WTC11 (cell line): Measurements from ENCODE around the gene SLC26A8. TPM values are rescaled to one million over a fixed set of nuclear protein-coding genes. Genes with fewer than 3 reads are reported as not detected.
A peak's percentile ranks its signal among the peaks of the same experiment; 100 is the strongest.
"Not testable (repeated sequence)": the region's sequence is repeated elsewhere in the genome, so short reads cannot be mapped to it uniquely, and the experiment has no call there.

ENCODE experiments used
- ATAC-seq: fragments of 200-7000 bp; cut with Tn5 transposase; 2 replicates; pipeline ENCODE4 v1.10.0; 2021; ENCODE audit warnings: mild to moderate bottlenecking, moderate library complexity
- CTCF ChIA-PET: fragments of 300-600 bp; sonication (Branson Sonifier 250); formaldehyde crosslinking; loops from one replicate; lab custom pipeline; 2021; ENCODE audit warnings: antibody characterized with exemption; lab: Charles Lee
- POLR2A ChIA-PET: fragments of 350-600 bp; sonication (Branson Sonifier 250); formaldehyde crosslinking; loops from one replicate; lab custom pipeline; 2021; ENCODE audit warnings: antibody characterized with exemption; lab: Charles Lee
- DNase-seq: peaks from one replicate; pipeline ENCODE4 v3.0.0; 2021; ENCODE audit warnings: low spot score
- H3K27ac Mint-ChIP-seq: 2 replicates; pipeline ENCODE4 v1.8.0; 2021; ENCODE audit warnings: mixed read lengths
- H3K27me3 Mint-ChIP-seq: 2 replicates; pipeline ENCODE4 v1.8.0; 2021; ENCODE audit warnings: low read depth, mild to moderate bottlenecking, moderate library complexity, mixed read lengths
- H3K36me3 Mint-ChIP-seq: 2 replicates; pipeline ENCODE4 v1.8.0; 2021; ENCODE audit warnings: mixed read lengths
- H3K4me1 Mint-ChIP-seq: 2 replicates; pipeline ENCODE4 v1.8.0; 2022; ENCODE audit warnings: mixed read lengths
- H3K4me3 Mint-ChIP-seq: 2 replicates; pipeline ENCODE4 v1.8.0; 2021; ENCODE audit warnings: mild to moderate bottlenecking, moderate library complexity, mixed read lengths
- H3K9me3 Mint-ChIP-seq: 2 replicates; pipeline ENCODE4 v1.8.0; 2021; ENCODE audit warnings: mixed read lengths
- CDX4 ChIP-seq: fragments of 250-450 bp; sonication (Bioruptor Pico); IDR thresholded peaks from 2 replicates; pipeline ENCODE4 v1.9.0; 2021; ENCODE audit warnings: moderate library complexity, mild to moderate bottlenecking, inconsistent platforms, borderline replicate concordance
- CTCF ChIP-seq: fragments of 200-600 bp; IDR thresholded peaks from 2 replicates; pipeline ENCODE4 v1.8.0; 2022; ENCODE audit warnings: antibody characterized with exemption
- FOXJ3 ChIP-seq: sonication (generic); formaldehyde crosslinking; IDR thresholded peaks from 2 replicates; pipeline ENCODE4 v1.9.0; 2021; ENCODE audit warnings: missing genetic modification reagents, mild to moderate bottlenecking, borderline replicate concordance
- MLX ChIP-seq: sonication (generic); formaldehyde crosslinking; IDR thresholded peaks from 2 replicates; pipeline ENCODE4 v1.8.1; 2023; ENCODE audit warnings: mild to moderate bottlenecking, missing genetic modification reagents, moderate library complexity
- NFYB ChIP-seq: sonication (generic); formaldehyde crosslinking; conservative IDR thresholded peaks from 2 replicates; pipeline ENCODE4 v1.8.0; 2022; ENCODE audit warnings: low read depth, missing genetic modification reagents
- NR1H2 ChIP-seq: sonication (generic); formaldehyde crosslinking; IDR thresholded peaks from 2 replicates; pipeline ENCODE4 v1.9.0; 2021; ENCODE audit warnings: mild to moderate bottlenecking, moderate library complexity, missing genetic modification reagents
- PREB ChIP-seq: sonication (generic); formaldehyde crosslinking; IDR thresholded peaks from 2 replicates; pipeline ENCODE4 v1.8.1; 2022; ENCODE audit warnings: mild to moderate bottlenecking, missing genetic modification reagents, moderate library complexity, borderline replicate concordance
- TEAD4 ChIP-seq: sonication (generic); formaldehyde crosslinking; IDR thresholded peaks from 2 replicates; pipeline ENCODE4 v1.8.0; 2022; ENCODE audit warnings: mild to moderate bottlenecking, missing genetic modification reagents
- ZMAT4 ChIP-seq: fragments of 250-450 bp; sonication (Bioruptor Pico); IDR thresholded peaks from 2 replicates; pipeline ENCODE4 v1.9.0; 2021; ENCODE audit warnings: mild to moderate bottlenecking
- ZNF512 ChIP-seq: sonication (generic); formaldehyde crosslinking; IDR thresholded peaks from 2 replicates; pipeline ENCODE4 v1.8.1; 2022; ENCODE audit warnings: missing genetic modification reagents, borderline replicate concordance
- total RNA-seq: library from RNA; stranded (reverse); gene quantifications from 3 replicates; pipeline ENCODE4 v1.2.3, GENCODE V29; 2021

Gene SLC26A8
- total RNA-seq, 1 experiment from 2014 or later: 0.50 TPM

- no peaks in the 10 kb centered on the region for H3K27me3 Mint-ChIP-seq
- POLR2A ChIA-PET: no interaction called here
Observed at GRCh38 chr6:36000451-36000850, 24.0 kb downstream of the SLC26A8 start.

GRCh38 chr6:35993150-35993549, 31.3 kb downstream of the SLC26A8 start:
- Mint-ChIP-seq H3K9me3 (no peaks in the 10 kb centered on the region), H3K27ac (no peak overlapping the region), H3K27me3 (no peaks in the 10 kb centered on the region), H3K36me3 (no peaks in the 10 kb centered on the region), H3K4me3 (no peak overlapping the region), H3K4me1 (peaks cover 5% of the 10 kb centered on the region; the same call in 1 of the 2 replicates)
- TF ChIP-seq NR1H2 (CRISPR knock-in tag) (no peak), MLX (CRISPR knock-in tag) (no peak), ZNF512 (CRISPR knock-in tag) (no peak), FOXJ3 (CRISPR knock-in tag) (no peak)
- ATAC-seq (peak; percentile 50), DNase-seq (no peak)
- ChIA-PET CTCF (interaction anchor here (0.5 to 1.5 kb wide), 3 partner anchors 14 to 424 kb away, joined by 3 to 9 read pairs (median 4); partner anchors contain the start of gene MAPK14), POLR2A (interaction anchor here (0.6 to 1.3 kb wide), 4 partner anchors 34 to 364 kb away, joined by 4 to 6 read pairs (median 5); partner anchors contain the start of gene MAPK14)

More at GRCh38 chr6:36000451-36000850, 24.0 kb downstream of the SLC26A8 start:
- ATAC-seq: no peak
- no peaks in the 10 kb centered on the region for H3K9me3 Mint-ChIP-seq
- no peak overlapping the region for H3K27ac Mint-ChIP-seq
- no peaks in the 10 kb centered on the region for H3K36me3 Mint-ChIP-seq
- H3K4me1 Mint-ChIP-seq: no peaks in the 10 kb centered on the region
- CTCF ChIA-PET: no interaction called here
- no peak overlapping the region for H3K4me3 Mint-ChIP-seq
- no peak for DNase-seq
- TF ChIP-seq ZMAT4 (CRISPR knock-in tag) (no peak), TEAD4 (no peak), PREB (no peak), CTCF (no peak), CDX4 (CRISPR knock-in tag) (no peak)

GRCh38 chr6:35988047-35988446, 36.4 kb downstream of the SLC26A8 start:
- ATAC-seq, H3K36me3 Mint-ChIP-seq, H3K27ac Mint-ChIP-seq, DNase-seq, H3K27me3 Mint-ChIP-seq, H3K9me3 Mint-ChIP-seq, H3K4me3 Mint-ChIP-seq: not testable (repeated sequence)
- H3K4me1 Mint-ChIP-seq: peaks cover 14% of the 10 kb centered on the region
- ChIA-PET CTCF (interaction anchor here (0.7 to 1.2 kb wide), 2 partner anchors 45 to 136 kb away, joined by 3 read pairs; no protein-coding TSS in a partner anchor), POLR2A (interaction anchor here (0.6 kb wide), 1 partner anchor 36 kb away, joined by 3 read pairs; no protein-coding TSS in a partner anchor)

GRCh38 chr6:35984701-35985100, 39.7 kb downstream of the SLC26A8 start:
- CTCF ChIA-PET: interaction anchor here (0.6 kb wide), 1 partner anchor 9 kb away, joined by 3 read pairs; no protein-coding TSS in a partner anchor
- DNase-seq (no peak), ATAC-seq (peak; percentile 81)
- peak overlapping the region; percentile 0; the same call in 1 of the 2 replicates for H3K4me3 Mint-ChIP-seq
- peaks cover 10% of the 10 kb centered on the region for H3K4me1 Mint-ChIP-seq
- no peaks in the 10 kb centered on the region for H3K36me3 Mint-ChIP-seq
- POLR2A ChIA-PET: no interaction called here
- TF ChIP-seq ZMAT4 (CRISPR knock-in tag) (no peak), NFYB (no peak)
- H3K27ac Mint-ChIP-seq: peak overlapping the region; percentile 87; the same call in 1 of the 2 replicates
- no peaks in the 10 kb centered on the region for H3K9me3 Mint-ChIP-seq
- no peaks in the 10 kb centered on the region; the same call in 1 of the 2 replicates for H3K27me3 Mint-ChIP-seq
